Neural crest cell (in vitro differentiated cells): Measurements from ENCODE around the gene CFP. TPM values are rescaled to one million over a fixed set of nuclear protein-coding genes. Genes with fewer than 3 reads are reported as not detected.
A peak's percentile ranks its signal among the peaks of the same experiment; 100 is the strongest.

ENCODE experiments used
- DNase-seq: peaks from one replicate; pipeline ENCODE4 v3.0.0; 2021; ENCODE audit warnings: low read depth, mixed read lengths, low spot score
- H3K27ac Mint-ChIP-seq: one replicate; pipeline ENCODE4 v1.8.0; 2021; ENCODE audit warnings: mild to moderate bottlenecking, mixed read lengths; ENCODE audit not compliant: unreplicated experiment
- H3K27me3 Mint-ChIP-seq: 2 replicates; pipeline ENCODE4 v1.8.0; 2021; ENCODE audit warnings: low read depth, mild to moderate bottlenecking, mixed read lengths
- H3K36me3 Mint-ChIP-seq: 2 replicates; pipeline ENCODE4 v1.8.0; 2021; ENCODE audit warnings: low read depth, mild to moderate bottlenecking, mixed read lengths
- H3K4me1 Mint-ChIP-seq: 2 replicates; pipeline ENCODE4 v1.8.0; 2021; ENCODE audit warnings: mixed read lengths
- H3K4me3 Mint-ChIP-seq: one replicate; pipeline ENCODE4 v1.8.0; 2021; ENCODE audit warnings: mild to moderate bottlenecking, mixed read lengths
- H3K9me3 Mint-ChIP-seq: 2 replicates; pipeline ENCODE4 v1.8.0; 2021; ENCODE audit warnings: mixed read lengths
- CTCF ChIP-seq: fragments of 200-600 bp; sonication (generic); conservative IDR thresholded peaks from 2 replicates; pipeline ENCODE4 v1.5.0; 2021; ENCODE audit warnings: antibody characterized with exemption, mild to moderate bottlenecking
- total RNA-seq: library from RNA; stranded (reverse); gene quantifications from 2 replicates; pipeline ENCODE4 v1.2.1, GENCODE V29; 2021

CFP gene
- total RNA-seq, 1 donor from 2014 or later, result 1.6 TPM

DNA sequence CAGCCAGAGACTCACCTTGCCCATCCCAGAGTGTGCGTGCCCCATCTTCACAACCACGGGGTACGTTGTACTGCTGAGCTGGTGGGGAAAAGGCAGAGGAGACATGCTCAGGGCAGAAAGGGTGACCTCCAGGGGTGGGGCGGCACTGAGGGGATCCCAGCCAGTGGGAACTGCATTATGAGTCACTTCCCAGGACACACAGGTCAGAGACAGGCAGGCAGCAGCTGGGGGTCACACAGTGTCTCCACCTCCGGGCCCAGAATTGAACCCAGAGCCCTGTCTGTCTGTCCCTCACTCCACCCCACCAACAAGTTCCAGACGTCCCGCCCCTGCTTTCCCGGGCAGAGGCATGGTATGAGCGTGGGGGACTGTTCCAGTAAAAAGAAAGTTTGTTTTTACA, 52.3 kb downstream of the CFP start:
- peaks cover 6% of the 10 kb centered on the region for H3K36me3 Mint-ChIP-seq
- no peaks in the 10 kb centered on the region for H3K9me3 Mint-ChIP-seq

GRCh38 chrX:47576021-47576898, 53.5 kb downstream of the CFP start:
- peak overlapping the region; percentile 50 for H3K27ac Mint-ChIP-seq
- no peaks in the 10 kb centered on the region for H3K9me3 Mint-ChIP-seq
- peaks cover 2% of the 10 kb centered on the region for H3K27me3 Mint-ChIP-seq

More for the DNA sequence above, 52.3 kb downstream of the CFP start:
- Mint-ChIP-seq H3K4me1 (peaks cover 22% of the 10 kb centered on the region), H3K27me3 (peaks cover 2% of the 10 kb centered on the region), H3K4me3 (no peak overlapping the region), H3K27ac (no peak overlapping the region)
- TF ChIP-seq CTCF, result no peak
- DNase-seq, result no peak

DNA sequence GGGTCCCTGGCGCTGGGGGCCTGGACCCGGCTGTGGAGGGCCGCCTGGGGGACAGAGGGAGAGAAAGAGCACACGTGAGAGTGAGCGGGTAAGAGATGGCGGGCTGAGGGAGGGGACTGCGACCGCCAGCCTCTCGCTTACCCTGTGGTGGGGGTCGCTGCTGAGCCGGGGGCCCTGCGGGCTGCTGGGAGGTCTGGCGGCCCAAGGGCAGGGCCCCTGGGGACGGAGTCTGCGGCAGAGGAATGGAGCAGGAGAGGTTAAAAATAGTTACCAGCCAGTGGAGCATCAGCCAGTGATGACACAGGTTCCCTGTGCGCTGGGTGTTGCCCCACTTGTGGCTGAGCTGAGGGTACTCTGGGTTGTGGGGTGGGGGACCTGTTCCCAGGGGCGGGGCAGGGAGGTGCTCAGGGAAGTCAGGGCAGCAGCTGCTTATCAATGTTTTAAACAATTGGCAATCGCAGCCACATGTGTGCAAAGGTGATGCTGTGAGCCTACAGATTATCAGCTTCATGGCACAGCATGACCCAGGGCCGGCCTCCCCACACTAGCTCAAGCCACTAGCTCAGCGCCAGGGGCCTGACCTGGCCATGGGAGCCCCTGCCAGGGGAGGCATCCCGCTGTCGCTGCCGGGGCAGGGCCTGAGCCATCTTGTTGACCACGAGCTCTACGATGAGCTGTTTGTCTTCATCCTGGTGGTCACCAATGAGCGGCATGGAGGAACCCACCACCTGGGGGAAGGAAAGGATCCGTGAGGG, 55.0 kb downstream of the CFP start:
- H3K4me3 Mint-ChIP-seq, result no peak overlapping the region
- no peak for TF ChIP-seq CTCF
- no peak overlapping the region for H3K27ac Mint-ChIP-seq
- H3K27me3 Mint-ChIP-seq, result peaks cover 2% of the 10 kb centered on the region
- peaks cover 16% of the 10 kb centered on the region for H3K4me1 Mint-ChIP-seq
- H3K9me3 Mint-ChIP-seq, result no peaks in the 10 kb centered on the region
- H3K36me3 Mint-ChIP-seq, result peaks cover 24% of the 10 kb centered on the region
- DNase-seq, result no peak

More at GRCh38 chrX:47576021-47576898, 53.5 kb downstream of the CFP start:
- Mint-ChIP-seq H3K4me1 (peaks cover 16% of the 10 kb centered on the region), H3K36me3 (peaks cover 15% of the 10 kb centered on the region), H3K4me3 (no peak overlapping the region)
- TF ChIP-seq CTCF, result no peak
- no peak for DNase-seq

DNA sequence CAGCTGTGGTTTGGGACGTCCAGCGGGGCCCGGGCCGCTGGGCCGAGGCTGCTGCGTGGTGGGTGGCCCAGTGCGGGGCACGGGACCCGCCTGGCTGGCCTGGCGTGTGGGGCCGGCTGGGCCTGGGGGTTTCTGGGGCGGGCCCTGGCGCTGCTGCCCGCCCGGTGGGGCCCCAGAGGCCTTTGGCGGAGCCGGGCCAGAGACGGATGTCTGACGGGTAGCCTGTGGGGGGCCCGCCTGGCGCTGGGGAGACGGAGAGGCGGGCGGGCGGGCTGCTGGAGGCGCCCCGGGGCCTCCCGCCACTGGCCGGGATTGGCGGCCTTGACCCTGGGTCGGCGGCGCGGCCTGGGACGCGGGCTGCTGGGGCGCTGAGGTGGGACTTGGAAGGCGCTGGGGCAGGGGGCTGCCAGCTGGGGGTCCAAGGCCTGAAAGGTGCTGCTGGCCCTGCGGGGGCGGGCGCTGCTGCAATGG, 55.6 kb downstream of the CFP start:
- Mint-ChIP-seq H3K4me1 (peaks cover 16% of the 10 kb centered on the region), H3K4me3 (no peak overlapping the region), H3K9me3 (no peaks in the 10 kb centered on the region), H3K27me3 (peaks cover 2% of the 10 kb centered on the region), H3K27ac (no peak overlapping the region), H3K36me3 (peaks cover 27% of the 10 kb centered on the region)
- no peak for DNase-seq
- TF ChIP-seq CTCF, result no peak

DNA sequence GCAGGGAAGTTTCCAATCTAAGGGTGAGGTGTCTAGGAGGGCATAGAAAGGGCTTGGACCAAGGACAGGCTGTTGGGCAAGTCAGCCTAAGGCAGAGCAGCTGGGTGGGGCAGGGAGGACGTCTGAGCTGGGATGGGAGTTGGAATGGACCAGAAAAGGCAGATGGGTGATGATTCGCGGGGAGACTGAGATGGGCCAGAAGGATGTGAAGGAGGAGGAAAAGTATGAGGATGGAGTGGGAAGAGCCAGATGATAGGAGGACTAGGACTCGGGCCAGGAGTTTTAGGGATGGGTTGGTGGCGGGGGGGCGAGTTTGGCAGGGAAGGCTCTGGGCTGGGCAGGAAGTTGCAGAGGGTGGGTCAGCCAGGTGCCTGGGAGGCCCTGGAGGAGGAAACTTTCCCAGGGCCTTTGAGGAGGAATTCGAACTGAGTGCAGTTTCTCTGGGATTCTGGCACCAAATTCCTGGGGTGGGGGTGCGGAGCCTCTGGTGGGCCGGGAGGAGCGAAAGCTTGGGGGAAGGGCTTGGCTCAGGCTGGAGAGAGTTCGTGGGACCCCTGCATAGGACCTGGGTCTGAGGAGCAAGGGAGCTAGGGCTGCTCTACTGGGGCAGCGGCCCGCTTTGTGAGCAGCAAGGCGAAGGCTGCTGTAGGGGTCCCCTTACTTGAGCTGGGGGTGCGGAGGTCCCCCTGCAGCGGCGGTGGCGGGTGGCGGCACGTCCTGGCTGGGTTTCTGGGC, 56.2 kb downstream of the CFP start:
- Mint-ChIP-seq H3K36me3 (peaks cover 29% of the 10 kb centered on the region), H3K4me1 (peaks cover 16% of the 10 kb centered on the region), H3K4me3 (peak overlapping the region; percentile 59), H3K27me3 (peaks cover 2% of the 10 kb centered on the region), H3K27ac (peak overlapping the region; percentile 27), H3K9me3 (no peaks in the 10 kb centered on the region)
- no peak for DNase-seq
- TF ChIP-seq CTCF, result no peak
